ENCODE results near the gene IL17RB. TPM values are rescaled to one million over a fixed set of nuclear protein-coding genes. Genes with fewer than 3 reads are reported as not detected.

The IL17RB gene
- total RNA-seq, 6 experiments from 2014 or later = not detected

GRCh38 chr3:53859178-53859577 is 12.8 kb downstream of the IL17RB start:
- H3K27ac Mint-ChIP-seq = no peak overlapping the region
- H3K4me1 Mint-ChIP-seq (ENCODE audit: low read depth) = no peaks in the 10 kb centered on the region
- no peak overlapping the region for H3K4me3 Mint-ChIP-seq
- H3K27me3 Mint-ChIP-seq (ENCODE audit: insufficient read depth) = peaks cover 2% of the 10 kb centered on the region
- no peak for TF ChIP-seq CTCF (IDR thresholded peaks at IDR 0.05)
- no peak for DNase-seq
- H3K36me3 Mint-ChIP-seq (ENCODE audit: low read depth) = peaks cover 16% of the 10 kb centered on the region
- no peaks in the 10 kb centered on the region for H3K9me3 Mint-ChIP-seq

- H3K36me3 Mint-ChIP-seq (ENCODE audit: low read depth) = peaks cover 23% of the 10 kb centered on the region
- no peak for TF ChIP-seq CTCF (IDR thresholded peaks at IDR 0.05)
These were observed 13.8 kb downstream of the IL17RB start for GRCh38 chr3:53860196-53860595.

GRCh38 chr3:53862241-53862640 is 15.9 kb downstream of the IL17RB start:
- no peaks in the 10 kb centered on the region for H3K4me1 Mint-ChIP-seq (ENCODE audit: low read depth)
- DNase-seq = no peak
- no peak for TF ChIP-seq CTCF (IDR thresholded peaks at IDR 0.05)
- H3K9me3 Mint-ChIP-seq = no peaks in the 10 kb centered on the region
- peaks cover 2% of the 10 kb centered on the region for H3K27me3 Mint-ChIP-seq (ENCODE audit: insufficient read depth)
- H3K4me3 Mint-ChIP-seq = no peak overlapping the region
- no peak overlapping the region for H3K27ac Mint-ChIP-seq
- H3K36me3 Mint-ChIP-seq (ENCODE audit: low read depth) = peaks cover 23% of the 10 kb centered on the region

More at GRCh38 chr3:53860196-53860595, 13.8 kb downstream of the IL17RB start:
- no peak overlapping the region for H3K4me3 Mint-ChIP-seq
- H3K27me3 Mint-ChIP-seq (ENCODE audit: insufficient read depth) = peaks cover 2% of the 10 kb centered on the region
- H3K27ac Mint-ChIP-seq = no peak overlapping the region
- no peaks in the 10 kb centered on the region for H3K4me1 Mint-ChIP-seq (ENCODE audit: low read depth)
- no peak for DNase-seq
- H3K9me3 Mint-ChIP-seq = no peaks in the 10 kb centered on the region

- Mint-ChIP-seq H3K4me3 (no peak overlapping the region), H3K36me3 (ENCODE audit: low read depth) (peaks cover 27% of the 10 kb centered on the region)
These were observed 16.8 kb downstream of the IL17RB start for GRCh38 chr3:53863145-53863544.

GRCh38 chr3:53865732-53866499 is 19.5 kb downstream of the IL17RB start:
- Mint-ChIP-seq H3K9me3 (no peaks in the 10 kb centered on the region), H3K27ac (no peak overlapping the region), H3K27me3 (ENCODE audit: insufficient read depth) (peaks cover 2% of the 10 kb centered on the region; the same call in 1 of the 2 replicates), H3K36me3 (ENCODE audit: low read depth) (peaks cover 35% of the 10 kb centered on the region), H3K4me3 (no peak overlapping the region), H3K4me1 (ENCODE audit: low read depth) (no peaks in the 10 kb centered on the region)
- DNase-seq = no peak
- no peak for TF ChIP-seq CTCF (IDR thresholded peaks at IDR 0.05)

More at GRCh38 chr3:53863145-53863544, 16.8 kb downstream of the IL17RB start:
- peaks cover 2% of the 10 kb centered on the region; the same call in 1 of the 2 replicates for H3K27me3 Mint-ChIP-seq (ENCODE audit: insufficient read depth)
- DNase-seq = no peak
- no peak overlapping the region for H3K27ac Mint-ChIP-seq
- H3K4me1 Mint-ChIP-seq (ENCODE audit: low read depth) = no peaks in the 10 kb centered on the region
- TF ChIP-seq CTCF (IDR thresholded peaks at IDR 0.05) = no peak
- no peaks in the 10 kb centered on the region for H3K9me3 Mint-ChIP-seq

Measured in HFFc6 (cell line).